Heart left ventricle (tissue), 13 donors: ENCODE data around the gene RBBP5.

ENCODE experiments used
- CTCF ChIP-seq, 12 donors: fragments of 200-600 bp; sonication (generic) in 4 of 12; IDR thresholded peaks; one replicate each; pipeline versions ENCODE4 v1.5.0 to v1.8.0; 2018 to 2022; ENCODE audit warnings: antibody characterized with exemption in 12 of 12, mild to moderate bottlenecking in 5 of 12
- POLR2A ChIP-seq, 2 donors: fragments of 450-650 bp; IDR thresholded peaks; one replicate each; pipeline ENCODE4 v1.6.1; 2017; ENCODE audit warnings: antibody characterized with exemption in 2 of 2, mild to moderate bottlenecking in 2 of 2, moderate library complexity in 2 of 2
- donor health status: ischemic (EF 13 %, LVEDD 7.1; RV severe dilation, severe dysfunction).
- donor health status: DM: no; HTN: yes; CAD: no.
- donor health status: DM: no; HTN: no; CAD: no.
- donor health status: ischemic (EF 25% LVEDD 6.9; RV normal size, moderate dysfunction).
- donor health status: ischemic (EF 25% LVEDD 5.7; RV mildly dilated, moderate dysfunction).
- donor health status: ischemic (EF 35%, LVEDD 5.7; RV mildly dilated, moderate dysfunction).
- donor health status: nonischemic (EF 11% LVEDD 7.7; RV severe dilation, severe dysfunction).
- donor health status: DM: yes; HTN: yes; CAD: no.
- donor health status: PGD.
- donor health status: ischemic (EF 29% LVEDD 5.4; RV normal size, mild dysfunction).
- donor health status: nonischemic (EF 23%, LVEDD 6.1; RV moderate dilation, normal function).

DNA sequence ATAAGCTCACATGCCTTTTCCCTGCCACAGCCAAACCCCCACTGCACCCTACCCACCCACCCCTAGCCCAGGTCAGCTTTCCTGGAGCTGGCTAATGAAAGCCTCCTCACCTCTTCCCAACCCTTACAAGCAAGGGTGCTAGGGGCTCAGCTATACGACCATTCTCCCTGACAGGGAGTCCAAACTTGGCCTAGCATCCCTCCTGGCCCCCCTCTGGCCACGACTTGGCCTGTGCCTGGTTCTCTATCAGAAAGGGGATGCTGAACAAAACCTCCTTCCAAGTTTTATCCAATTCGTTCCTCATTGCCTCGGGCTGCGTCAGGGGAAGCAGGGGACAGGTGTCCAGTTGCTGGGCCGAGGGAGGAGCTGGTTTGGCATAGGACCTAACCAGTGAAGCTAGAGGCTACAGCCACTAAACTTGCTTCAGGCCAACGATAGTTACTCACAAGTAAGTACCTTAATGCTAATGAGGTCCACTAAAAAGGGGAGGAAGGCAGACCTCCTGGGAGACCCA is 46.1 kb downstream of the RBBP5 start:
- TF ChIP-seq CTCF (IDR thresholded peaks at IDR 0.05) (no peak), POLR2A (IDR thresholded peaks at IDR 0.05) (no peak)
